HCT116 (cell line): ENCODE data around the gene TCHP. TPM values are rescaled to one million over a fixed set of nuclear protein-coding genes. Genes with fewer than 3 reads are reported as not detected.

Experiments
- ATAC-seq: fragments of 200-7000 bp; cut with Tn5 transposase; 2 replicates; pipeline ENCODE4 v1.9.1; 2020; ENCODE audit warnings: mild to moderate bottlenecking, moderate library complexity
- BruUV-seq: library from RNA; stranded (reverse); fragments of 400-500 nt; replicated peaks from 2 replicates; lab custom pipeline; 2021; lab: Mats Ljungman, UMichigan
- CTCF ChIA-PET: fragments of 300-600 bp; sonication (Branson Sonifier 250); formaldehyde crosslinking; loops from one replicate; lab custom pipeline; 2021; ENCODE audit warnings: antibody characterized with exemption; lab: Charles Lee
- POLR2A ChIA-PET: fragments of 300-600, 350-600 bp; sonication (Branson Sonifier 250); formaldehyde crosslinking; loops from one replicate; lab custom pipeline; 2021; ENCODE audit warnings: antibody characterized with exemption; lab: Charles Lee
- RAD21 ChIA-PET, 2 experiments: fragments of 300-600 bp; sonication (Branson Sonifier 250); formaldehyde crosslinking; loops; one replicate each; lab custom pipeline; 2023; ENCODE audit warnings: low total read pairs in 2 of 2; ENCODE audit not compliant: uncharacterized antibody in 2 of 2, unreplicated experiment in 2 of 2, low non-redundant PET in 1 of 2; lab: Charles Lee
- DNase-seq: peaks from one replicate; pipeline ENCODE4 v3.0.0-alpha.2; 2010; ENCODE audit warnings: low read depth, low spot score
- H2AFZ ChIP-seq: fragments of 200-600 bp; shearing (Covaris generic), sonication (generic); 2 replicates; pipeline ENCODE4 v1.6.1; 2017; ENCODE audit warnings: low read depth, mixed run types, mixed read lengths, antibody characterized with exemption, low read length; ENCODE audit not compliant: poor library complexity, severe bottlenecking
- H3K27ac ChIP-seq: 2 replicates; pipeline ENCODE4 v1.5.1; 2012; ENCODE audit warnings: low read depth, low read length
- H3K27me3 ChIP-seq: fragments of 200-600 bp; sonication (generic); 2 replicates; pipeline ENCODE4 v1.6.1; 2016; ENCODE audit warnings: mixed run types, low read length, mixed read lengths; ENCODE audit not compliant: insufficient read depth
- H3K36me3 ChIP-seq, 2 experiments: fragments of 200-500 bp in 1 of 2; fragments of 200-600 bp in 1 of 2; sonication (Bioruptor generic) in 1 of 2; sonication (generic) in 1 of 2; 2 replicates each; pipeline versions ENCODE4 v1.5.1 to v1.6.1; 2014 to 2016; ENCODE audit warnings: low read length in 2 of 2, inconsistent platforms in 1 of 2, mixed read lengths in 1 of 2, mixed run types in 1 of 2; ENCODE audit not compliant: insufficient read depth in 2 of 2, control insufficient read depth in 1 of 2
- H3K4me1 ChIP-seq, 2 experiments: fragments of 200-600 bp in 1 of 2; sonication (generic) in 1 of 2; 2 replicates each; pipeline versions ENCODE4 v1.5.1 to v1.6.1; 2012 to 2017; ENCODE audit warnings: low read length in 2 of 2, inconsistent platforms in 1 of 2, mild to moderate bottlenecking in 1 of 2, mixed read lengths in 1 of 2, mixed run types in 1 of 2, moderate library complexity in 1 of 2; ENCODE audit not compliant: insufficient read depth in 2 of 2, control insufficient read depth in 1 of 2
- H3K4me2 ChIP-seq: fragments of 200-600 bp; sonication (generic); 2 replicates; pipeline ENCODE4 v1.6.1; 2017; ENCODE audit warnings: mixed run types, low read length, mixed read lengths
- H3K4me3 ChIP-seq, 2 experiments: fragments of 200-600 bp in 1 of 2; sonication (generic) in 1 of 2; replicated peaks in 1 of 2; 2 replicates each; pipeline ENCODE4 v1.5.1; 2011 to 2016; ENCODE audit warnings: low read length in 2 of 2, control low read depth in 1 of 2, low read depth in 1 of 2, mild to moderate bottlenecking in 1 of 2, mixed read lengths in 1 of 2, mixed run types in 1 of 2
- H3K79me2 ChIP-seq: fragments of 200-600 bp; sonication (generic); 2 replicates; pipeline ENCODE4 v1.6.1; 2017; ENCODE audit warnings: mild to moderate bottlenecking, mixed run types, low read length, moderate library complexity, mixed read lengths; ENCODE audit not compliant: insufficient read depth
- H3K9ac ChIP-seq: fragments of 200-600 bp; sonication (generic); 2 replicates; pipeline ENCODE4 v1.6.1; 2016; ENCODE audit warnings: low read length, mixed read lengths
- H3K9me2 ChIP-seq: fragments of 200-600 bp; sonication (generic), shearing (Covaris generic); 2 replicates; pipeline ENCODE4 v1.6.1; 2017; ENCODE audit warnings: mixed run types, mild to moderate bottlenecking, moderate library complexity; ENCODE audit not compliant: insufficient read depth
- H3K9me3 ChIP-seq, 2 experiments: fragments of 200-500 bp in 1 of 2; fragments of 200-600 bp in 1 of 2; sonication (Bioruptor generic) in 1 of 2; sonication (generic) in 1 of 2; 2 replicates each; pipeline ENCODE4 v1.6.1; 2014 to 2017; ENCODE audit warnings: low read length in 2 of 2, mixed read lengths in 2 of 2, inconsistent platforms in 1 of 2, low read depth in 1 of 2, mild to moderate bottlenecking in 1 of 2, mixed run types in 1 of 2, moderate library complexity in 1 of 2; ENCODE audit not compliant: control insufficient read depth in 1 of 2, insufficient read depth in 1 of 2
- H4K20me1 ChIP-seq: fragments of 200-600 bp; sonication (generic), shearing (Covaris generic); 2 replicates; pipeline ENCODE4 v1.6.1; 2017; ENCODE audit warnings: mixed run types, mild to moderate bottlenecking, moderate library complexity; ENCODE audit not compliant: insufficient read depth
- CEBPB ChIP-seq: IDR thresholded peaks from 2 replicates; pipeline ENCODE4 v1.6.1; 2012; ENCODE audit warnings: low read depth
- EZH2phosphoT487 ChIP-seq: fragments of 200-600 bp; IDR thresholded peaks from 2 replicates; pipeline ENCODE4 v1.6.1; 2018; ENCODE audit warnings: antibody characterized with exemption, borderline replicate concordance
- FOSL1 ChIP-seq: IDR thresholded peaks from 2 replicates; pipeline ENCODE4 v1.6.1; 2012; ENCODE audit warnings: low read depth
- POLR2AphosphoS5 ChIP-seq: IDR thresholded peaks from 2 replicates; pipeline ENCODE4 v1.6.1; 2011; ENCODE audit warnings: mild to moderate bottlenecking, low read depth, low read length, moderate library complexity
- SP1 ChIP-seq: IDR thresholded peaks from 2 replicates; pipeline ENCODE4 v1.6.1; 2012; ENCODE audit warnings: low read depth
- TCF7L2 ChIP-seq: IDR thresholded peaks from 2 replicates; pipeline ENCODE4 v1.7.0; 2011; ENCODE audit warnings: borderline replicate concordance, inconsistent platforms; ENCODE audit not compliant: insufficient read depth, insufficient read length; ENCODE audit errors: extremely low read depth
- intact Hi-C: fragments of 100-400 bp; cut with micrococcal nuclease; formaldehyde crosslinking; loops from 2 replicates; pipeline ENCODE4 v1.10.0; 2022
- total RNA-seq: library from RNA; stranded (reverse); gene quantifications from one replicate; pipeline ENCODE4 v1.2.1, GENCODE V29; 2021; ENCODE audit not compliant: unreplicated experiment

Gene TCHP
- total RNA-seq, 1 experiment from 2014 or later: 17.3 TPM

DNA sequence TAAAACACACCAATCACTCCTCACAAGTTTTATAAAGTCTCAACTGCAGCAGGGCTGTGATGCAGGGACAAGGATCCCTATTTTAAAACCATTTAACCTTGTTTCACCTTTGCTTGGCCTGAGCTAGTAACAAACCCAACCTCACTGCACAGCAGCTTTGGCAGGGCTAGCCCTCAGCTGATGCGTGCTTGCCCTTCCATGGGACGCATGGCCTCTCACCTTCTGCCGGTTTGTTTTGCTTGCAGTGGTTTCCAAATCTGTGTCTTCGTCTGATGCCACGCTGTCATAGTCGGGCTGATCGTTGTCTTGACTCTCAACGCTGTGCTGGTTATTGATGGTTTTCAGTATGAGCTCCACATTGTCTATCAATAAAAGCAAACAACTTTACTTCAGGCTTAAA lies 52.8 kb downstream of the TCHP start:
- ChIA-PET POLR2A (no interaction called here), RAD21 (no interaction called here)
- peaks cover 31 to 37% of the 10 kb centered on the region in 2 experiments for H3K4me1 ChIP-seq
- no peak overlapping the region for H2AFZ ChIP-seq
- H3K9ac ChIP-seq: no peak overlapping the region
- DNase-seq (no peak), ATAC-seq (no peak)
- no peaks in the 10 kb centered on the region for H3K9me2 ChIP-seq
- H3K27me3 ChIP-seq: no peaks in the 10 kb centered on the region
- TF ChIP-seq TCF7L2: no peak
- TF ChIP-seq EZH2phosphoT487: no peak
- TF ChIP-seq, all 23 proteins: peak for 0
- Histone ChIP-seq H3K4me2 (peak overlapping the region; percentile 76), H4K20me1 (no peaks in the 10 kb centered on the region), H3K79me2 (no peaks in the 10 kb centered on the region), H3K4me3 (no peak overlapping the region), H3K9me3 (no peaks in the 10 kb centered on the region), H3K36me3 (0 out of 4 replicates have a peak, but pooled peaks cover 3 to 11% of the 10 kb centered on the region in 2 experiments), H3K27ac (peak overlapping the region; percentile 92)
- intact Hi-C loops: no loop called here
- CTCF ChIA-PET: no interaction called here
- BruUV-seq: no TSS peak

DNA sequence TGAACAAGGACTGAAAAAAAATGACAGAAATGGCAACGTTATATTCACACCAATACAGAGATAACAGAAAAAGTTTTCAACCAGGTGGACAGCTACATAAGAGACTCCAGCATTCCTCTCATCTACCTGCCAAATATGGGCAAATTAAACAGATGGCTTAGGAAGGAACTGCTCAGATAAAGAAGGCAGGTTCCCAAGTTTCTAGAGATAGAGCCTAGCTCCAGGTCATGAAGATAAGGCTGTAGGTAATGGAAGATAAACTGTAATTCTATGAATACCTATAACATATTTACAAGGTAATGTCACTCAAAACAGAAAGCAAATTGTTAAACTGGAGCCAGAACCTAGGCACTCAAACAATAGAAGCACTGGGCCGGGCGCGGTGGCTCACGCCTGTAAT lies 53.6 kb downstream of the TCHP start:
- Histone ChIP-seq H3K79me2 (no peaks in the 10 kb centered on the region), H3K36me3 (peaks cover 0 to 11% of the 10 kb centered on the region in 2 experiments; a peak in 1 of 4 replicates), H2AFZ (no peak overlapping the region), H3K9ac (no peak overlapping the region), H3K4me2 (no peak overlapping the region), H3K27ac (no peak overlapping the region), H3K4me3 (no peak overlapping the region), H3K4me1 (peaks cover 31 to 37% of the 10 kb centered on the region in 2 experiments), H3K9me2 (no peaks in the 10 kb centered on the region), H4K20me1 (no peaks in the 10 kb centered on the region), H3K27me3 (no peaks in the 10 kb centered on the region), H3K9me3 (no peaks in the 10 kb centered on the region)
- ATAC-seq (no peak), DNase-seq (no peak)
- POLR2A ChIA-PET: no interaction called here
- BruUV-seq: no TSS peak
- intact Hi-C loops: no loop called here
- CTCF ChIA-PET: no interaction called here
- no peak for TF ChIP-seq POLR2AphosphoS5
- TF ChIP-seq FOSL1: no peak
- no peak for TF ChIP-seq EZH2phosphoT487
- no peak for TF ChIP-seq SP1
- TF ChIP-seq CEBPB: no peak
- RAD21 ChIA-PET: no interaction called here
